ENCODE data around the gene AAR2. TPM values are rescaled to one million over a fixed set of nuclear protein-coding genes. Genes with fewer than 3 reads are reported as not detected.

The AAR2 gene
- total RNA-seq, 1 donor from 2014 or later: 23.0 TPM

GRCh38 chr20:36251426-36251825, 15.1 kb downstream of the AAR2 start:
- ATAC-seq: no peak
- no peak for DNase-seq (ENCODE audit: low spot score)
- intact Hi-C loops (cut with DNase I): no loop called here

GRCh38 chr20:36252511-36252910, 16.2 kb downstream of the AAR2 start:
- DNase-seq (ENCODE audit: low spot score) (no peak), ATAC-seq (no peak)
- intact Hi-C loops (cut with DNase I): no loop called here

- intact Hi-C loops (cut with DNase I): no loop called here
- no peak for ATAC-seq
- DNase-seq (ENCODE audit: low spot score): no peak
Observed at GRCh38 chr20:36253036-36253435, 16.8 kb downstream of the AAR2 start.

GRCh38 chr20:36254076-36254475, 17.8 kb downstream of the AAR2 start:
- no peak for DNase-seq (ENCODE audit: low spot score)
- no peak for ATAC-seq
- intact Hi-C loops (cut with DNase I): no loop called here

- DNase-seq (ENCODE audit: low spot score): no peak
- ATAC-seq: no peak
- intact Hi-C loops (cut with DNase I): no loop called here
Observed at GRCh38 chr20:36255445-36255844, 19.2 kb downstream of the AAR2 start.

- DNase-seq (ENCODE audit: low spot score) (no peak), ATAC-seq (no peak)
- intact Hi-C loops (cut with DNase I): no loop called here
Observed at GRCh38 chr20:36259177-36260061, 23.1 kb downstream of the AAR2 start.

GRCh38 chr20:36260316-36260715, 24.0 kb downstream of the AAR2 start:
- ATAC-seq: no peak
- DNase-seq (ENCODE audit: low spot score): no peak

GRCh38 chr20:36261389-36262105, 25.3 kb downstream of the AAR2 start:
- no peak for ATAC-seq
- intact Hi-C loops (cut with DNase I): no loop called here
- no peak for DNase-seq (ENCODE audit: low spot score)

More at GRCh38 chr20:36260316-36260715, 24.0 kb downstream of the AAR2 start:
- intact Hi-C loops (cut with DNase I): no loop called here

- intact Hi-C loops (cut with DNase I): no loop called here
- no peak for DNase-seq (ENCODE audit: low spot score)
- no peak for ATAC-seq
Observed at GRCh38 chr20:36262440-36262839, 26.2 kb downstream of the AAR2 start.

- ATAC-seq (no peak), DNase-seq (ENCODE audit: low spot score) (no peak)
- intact Hi-C loops (cut with DNase I): no loop called here
Observed at GRCh38 chr20:36264426-36265246, 28.4 kb downstream of the AAR2 start.

- intact Hi-C loops (cut with DNase I): no loop called here
- DNase-seq (ENCODE audit: low spot score): no peak
- no peak for ATAC-seq
Observed at GRCh38 chr20:36266189-36266588, 29.9 kb downstream of the AAR2 start.

- intact Hi-C loops (cut with DNase I): no loop called here
- ATAC-seq (no peak), DNase-seq (ENCODE audit: low spot score) (no peak)
Observed at GRCh38 chr20:36267605-36268381, 31.5 kb downstream of the AAR2 start.

GRCh38 chr20:36268440-36269342, 32.4 kb downstream of the AAR2 start:
- ATAC-seq: no peak
- no peak for DNase-seq (ENCODE audit: low spot score)
- intact Hi-C loops (cut with DNase I): no loop called here

GRCh38 chr20:36269507-36269906, 33.2 kb downstream of the AAR2 start:
- intact Hi-C loops (cut with DNase I): no loop called here
- ATAC-seq (no peak), DNase-seq (ENCODE audit: low spot score) (no peak)

GRCh38 chr20:36270744-36271638, 34.7 kb downstream of the AAR2 start:
- ATAC-seq: no peak
- DNase-seq (ENCODE audit: low spot score): no peak
- intact Hi-C loops (cut with DNase I): no loop called here

GRCh38 chr20:36271639-36272546, 35.6 kb downstream of the AAR2 start:
- no peak for DNase-seq (ENCODE audit: low spot score)
- intact Hi-C loops (cut with DNase I): no loop called here

More at GRCh38 chr20:36271639-36272546, 35.6 kb downstream of the AAR2 start:
- no peak for ATAC-seq

All from sciatic nerve (tissue), 2 donors.